Panc1 (cell line): ENCODE measurements around the gene MAD1L1. TPM values are rescaled to one million over a fixed set of nuclear protein-coding genes. Genes with fewer than 3 reads are reported as not detected.

Source experiments
- ATAC-seq: fragments of 200-7000 bp; cut with Tn5 transposase; 2 replicates; pipeline ENCODE4 v1.9.1; 2020; ENCODE audit warnings: mild to moderate bottlenecking, moderate library complexity
- BruUV-seq: library from RNA; stranded (reverse); fragments of 400-500 nt; replicated peaks from 2 replicates; lab custom pipeline; 2021; lab: Mats Ljungman, UMichigan
- CTCF ChIA-PET: fragments of 300-600 bp; sonication (Branson Sonifier 250); formaldehyde crosslinking; loops from one replicate; lab custom pipeline; 2022; ENCODE audit warnings: antibody characterized with exemption; lab: Charles Lee
- POLR2A ChIA-PET: fragments of 300-600 bp; sonication (Branson Sonifier 250); formaldehyde crosslinking; loops from one replicate; lab custom pipeline; 2022; ENCODE audit warnings: antibody characterized with exemption; lab: Charles Lee
- DNase-seq: peaks from one replicate; pipeline ENCODE4 v3.0.0-alpha.2; 2010; ENCODE audit warnings: low read depth, low spot score
- H3K27ac ChIP-seq: 2 replicates; pipeline ENCODE4 v1.5.1; 2011; ENCODE audit warnings: mild to moderate bottlenecking, low read length, inconsistent platforms
- H3K27me3 ChIP-seq: fragments of 200-500 bp; sonication (Bioruptor generic); 2 replicates; pipeline ENCODE4 v1.6.0; 2014; ENCODE audit warnings: low read length, inconsistent platforms; ENCODE audit not compliant: control insufficient read depth, insufficient read depth
- H3K36me3 ChIP-seq: fragments of 200-500 bp; sonication (Bioruptor generic); 2 replicates; pipeline ENCODE4 v1.5.1; 2014; ENCODE audit warnings: inconsistent platforms, mild to moderate bottlenecking, low read length, moderate library complexity; ENCODE audit not compliant: control insufficient read depth, insufficient read depth
- H3K4me1 ChIP-seq: 2 replicates; pipeline ENCODE4 v1.5.1; 2011; ENCODE audit warnings: inconsistent platforms, mild to moderate bottlenecking, low read length, moderate library complexity; ENCODE audit not compliant: control insufficient read depth, insufficient read depth
- H3K4me3 ChIP-seq, 2 experiments: 2 replicates each; pipeline ENCODE4 v1.5.1; 2011 to 2012; ENCODE audit warnings: low read depth in 2 of 2, low read length in 2 of 2, mild to moderate bottlenecking in 2 of 2, inconsistent platforms in 1 of 2, moderate library complexity in 1 of 2
- H3K9me3 ChIP-seq: fragments of 200-500 bp; sonication (Bioruptor generic); 2 replicates; pipeline ENCODE4 v1.5.1; 2014; ENCODE audit warnings: low read depth, mild to moderate bottlenecking, inconsistent platforms, low read length, moderate library complexity; ENCODE audit not compliant: control insufficient read depth, insufficient read depth
- CTCF ChIP-seq: fragments of 450-650 bp; IDR thresholded peaks from 2 replicates; pipeline ENCODE4 v1.5.1; 2017; ENCODE audit warnings: mild to moderate bottlenecking
- POLR2AphosphoS5 ChIP-seq: IDR thresholded peaks from 2 replicates; pipeline ENCODE4 v1.6.1; 2012; ENCODE audit warnings: mild to moderate bottlenecking, low read depth, low read length, moderate library complexity
- REST ChIP-seq, 2 experiments: IDR thresholded peaks; 2 replicates each; pipeline ENCODE4 v1.6.1; 2011 to 2012; ENCODE audit warnings: low read depth in 2 of 2, control low read depth in 1 of 2, low read length in 1 of 2, mild to moderate bottlenecking in 1 of 2, moderate library complexity in 1 of 2; ENCODE audit not compliant: insufficient read depth in 1 of 2
- SIN3A ChIP-seq: IDR thresholded peaks from 2 replicates; pipeline ENCODE4 v1.6.1; 2012; ENCODE audit warnings: low read depth, mild to moderate bottlenecking, low read length, moderate library complexity, borderline replicate concordance; ENCODE audit not compliant: insufficient read depth
- TCF7L2 ChIP-seq: IDR thresholded peaks from 2 replicates; pipeline ENCODE4 v1.6.1; 2011; ENCODE audit warnings: mild to moderate bottlenecking, low read depth, low read length, inconsistent platforms
- in situ Hi-C: cut with HindIII; loops from 2 replicates; pipeline ENCODE4 v1.10.0; 2016; ENCODE audit warnings: low sequenced_read_pairs, low pct_unique_long_range_greater_than_20kb
- intact Hi-C: fragments of 100-400 bp; cut with micrococcal nuclease; formaldehyde crosslinking; loops from one replicate; pipeline ENCODE4 v1.10.0; 2022; ENCODE audit not compliant: unreplicated experiment
- total RNA-seq: library from RNA; stranded (reverse); gene quantifications from one replicate; pipeline ENCODE4 v1.2.1, GENCODE V29; 2021; ENCODE audit not compliant: unreplicated experiment

The MAD1L1 gene
- total RNA-seq, 1 experiment from 2014 or later: 70.8 TPM

- TF ChIP-seq POLR2AphosphoS5 (no peak), CTCF (no peak), SIN3A (no peak), REST (IDR thresholded peaks at IDR 0.05; ENCODE audit: insufficient read depth in 1 of 2, low read depth in 2 of 2, low read length in 1 of 2) (no peak), TCF7L2 (no peak)
- no peaks in the 10 kb centered on the region for H3K9me3 ChIP-seq
- H3K27me3 ChIP-seq: no peaks in the 10 kb centered on the region
- intact Hi-C loops (no loop called here), in situ Hi-C loops (no loop called here)
- no peak overlapping the region for H3K27ac ChIP-seq
- no peak overlapping the region for H3K4me3 ChIP-seq
- no peaks in the 10 kb centered on the region for H3K36me3 ChIP-seq
- DNase-seq (no peak), ATAC-seq (no peak)
- BruUV-seq: no TSS peak
- CTCF ChIA-PET: interaction anchor here (1.2 kb wide), 1 partner anchor 39 kb away, joined by 3 read pairs; no protein-coding TSS in a partner anchor
- no peaks in the 10 kb centered on the region for H3K4me1 ChIP-seq
- POLR2A ChIA-PET: no interaction called here
These were observed 309.9 kb downstream of the MAD1L1 start for GRCh38 chr7:1922870-1923236.

GRCh38 chr7:1922071-1922869 lies 310.5 kb downstream of the MAD1L1 start:
- no peaks in the 10 kb centered on the region for H3K4me1 ChIP-seq
- POLR2A ChIA-PET: interaction anchor here (0.6 kb wide), 1 partner anchor 25 kb away, joined by 4 read pairs; no protein-coding TSS in a partner anchor
- BruUV-seq: no TSS peak
- in situ Hi-C loops (no loop called here), intact Hi-C loops (no loop called here)
- CTCF ChIA-PET: no interaction called here
- H3K27ac ChIP-seq: no peak overlapping the region
- ATAC-seq (no peak), DNase-seq (no peak)
- no peaks in the 10 kb centered on the region for H3K36me3 ChIP-seq
- no peaks in the 10 kb centered on the region for H3K9me3 ChIP-seq
- TF ChIP-seq POLR2AphosphoS5 (no peak), TCF7L2 (no peak), CTCF (no peak), SIN3A (no peak), REST (IDR thresholded peaks at IDR 0.05; ENCODE audit: insufficient read depth in 1 of 2, low read depth in 2 of 2, low read length in 1 of 2) (no peak)
- no peak overlapping the region for H3K4me3 ChIP-seq
- no peaks in the 10 kb centered on the region for H3K27me3 ChIP-seq
